Measurements from ENCODE around the gene TTC13. TPM values are rescaled to one million over a fixed set of nuclear protein-coding genes. Genes with fewer than 3 reads are reported as not detected.

TTC13 gene
- total and polyA plus RNA-seq, 11 donors, result 3.7 to 9.6 (median 6.9) TPM

DNA sequence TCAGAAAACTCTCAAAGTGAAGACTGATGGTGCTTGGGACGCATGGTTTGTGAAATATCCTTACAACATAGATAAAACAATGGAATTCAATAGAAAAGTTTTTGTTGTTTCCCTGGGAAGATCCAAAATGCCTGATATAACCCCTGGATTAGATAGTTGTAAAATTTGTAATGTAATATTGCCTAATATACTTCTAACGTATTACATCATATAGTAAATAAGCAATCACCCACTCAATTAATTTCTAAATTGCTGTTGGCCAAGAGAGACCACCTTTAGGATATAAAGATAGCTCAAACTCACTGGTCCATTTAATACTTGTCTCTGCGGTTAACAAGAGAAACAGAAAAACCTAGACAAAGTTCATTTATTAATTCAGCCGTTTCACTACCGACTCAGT is 42.2 kb downstream of the TTC13 start:
- H3K9me3 ChIP-seq, result no peaks in the 10 kb centered on the region
- no peak for TF ChIP-seq POLR2A (IDR thresholded peaks at IDR 0.05)
- TF ChIP-seq, protein P1, sequence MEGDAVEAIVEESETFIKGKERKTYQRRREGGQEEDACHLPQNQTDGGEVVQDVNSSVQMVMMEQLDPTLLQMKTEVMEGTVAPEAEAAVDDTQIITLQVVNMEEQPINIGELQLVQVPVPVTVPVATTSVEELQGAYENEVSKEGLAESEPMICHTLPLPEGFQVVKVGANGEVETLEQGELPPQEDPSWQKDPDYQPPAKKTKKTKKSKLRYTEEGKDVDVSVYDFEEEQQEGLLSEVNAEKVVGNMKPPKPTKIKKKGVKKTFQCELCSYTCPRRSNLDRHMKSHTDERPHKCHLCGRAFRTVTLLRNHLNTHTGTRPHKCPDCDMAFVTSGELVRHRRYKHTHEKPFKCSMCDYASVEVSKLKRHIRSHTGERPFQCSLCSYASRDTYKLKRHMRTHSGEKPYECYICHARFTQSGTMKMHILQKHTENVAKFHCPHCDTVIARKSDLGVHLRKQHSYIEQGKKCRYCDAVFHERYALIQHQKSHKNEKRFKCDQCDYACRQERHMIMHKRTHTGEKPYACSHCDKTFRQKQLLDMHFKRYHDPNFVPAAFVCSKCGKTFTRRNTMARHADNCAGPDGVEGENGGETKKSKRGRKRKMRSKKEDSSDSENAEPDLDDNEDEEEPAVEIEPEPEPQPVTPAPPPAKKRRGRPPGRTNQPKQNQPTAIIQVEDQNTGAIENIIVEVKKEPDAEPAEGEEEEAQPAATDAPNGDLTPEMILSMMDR (IDR thresholded peaks at IDR 0.05), result no peak
- peaks cover 0 to 57% (median 18%) of the 10 kb centered on the region in 9 donors for H3K36me3 ChIP-seq
- no peak for ATAC-seq
- 78 to 96% (median 92%) methylated on average over 5 of the region's 5 CpGs for WGBS, 4 donors
- no peaks in the 10 kb centered on the region for H3K4me1 ChIP-seq
- H3K27ac ChIP-seq, result no peak overlapping the region
- no peak for DNase-seq
- intact Hi-C loops (cut with DNase I), result no loop called here
- H3K27me3 ChIP-seq, result no peaks in the 10 kb centered on the region
- H3K4me3 ChIP-seq, result no peak overlapping the region

DNA sequence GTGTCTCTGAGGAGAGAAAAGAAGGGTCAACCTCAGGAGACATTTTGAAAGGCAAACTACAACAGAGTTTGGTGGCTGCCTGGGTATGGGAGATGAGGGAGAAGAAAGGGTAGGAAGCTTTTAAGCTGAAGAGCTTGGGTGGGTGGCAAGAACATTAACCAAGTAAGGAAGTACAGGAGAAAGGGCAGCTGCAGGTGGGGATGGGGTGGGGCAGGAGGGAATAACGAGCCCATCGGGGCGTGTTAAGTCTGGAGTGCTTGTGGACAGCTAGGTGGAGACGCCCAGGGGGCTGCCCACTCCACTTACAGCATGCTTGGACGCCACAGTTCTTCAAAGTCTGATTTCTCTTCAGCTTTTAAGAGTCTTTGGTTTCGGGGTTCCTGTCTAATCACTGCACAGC is 42.8 kb downstream of the TTC13 start:
- DNase-seq, result no peak
- TF ChIP-seq, protein P1 (IDR thresholded peaks at IDR 0.05), result no peak
- no peak for TF ChIP-seq POLR2A (IDR thresholded peaks at IDR 0.05)
- H3K4me1 ChIP-seq, result no peaks in the 10 kb centered on the region
- WGBS, 4 donors, result 91 to 98% (median 96%) methylated on average over 6 of the region's 6 CpGs
- no peak for ATAC-seq
- H3K27ac ChIP-seq, result no peak overlapping the region
- H3K27me3 ChIP-seq, result no peaks in the 10 kb centered on the region
- H3K9me3 ChIP-seq, result no peaks in the 10 kb centered on the region
- H3K36me3 ChIP-seq, result peaks cover 0 to 63% (median 24%) of the 10 kb centered on the region in 9 donors
- H3K4me3 ChIP-seq, result no peak overlapping the region
- intact Hi-C loops (cut with DNase I), result no loop called here

DNA sequence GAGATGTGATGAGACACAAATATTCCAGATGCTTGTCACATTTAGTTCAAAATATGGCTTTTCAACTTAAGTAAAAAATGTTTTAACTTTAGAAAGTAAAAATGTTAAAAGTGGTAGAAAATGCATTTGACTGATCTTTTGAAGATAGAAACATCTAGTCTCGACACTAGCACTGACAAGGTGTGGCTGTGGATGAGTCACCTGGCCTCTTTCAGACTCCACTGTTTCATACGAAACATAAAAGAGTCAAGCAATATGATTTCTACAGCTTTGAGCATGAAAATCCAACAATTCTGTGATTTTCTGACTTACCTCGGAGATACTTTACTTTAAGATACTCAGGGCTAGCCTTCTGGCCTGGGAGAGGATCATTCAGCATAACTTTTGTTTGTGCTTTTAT is 47.7 kb downstream of the TTC13 start:
- TF ChIP-seq, protein P1 (IDR thresholded peaks at IDR 0.05), result no peak
- no peak for TF ChIP-seq POLR2A (IDR thresholded peaks at IDR 0.05)
- Histone ChIP-seq H3K4me1 (no peaks in the 10 kb centered on the region), H3K4me3 (no peak overlapping the region), H3K9me3 (no peaks in the 10 kb centered on the region), H3K27ac (no peak overlapping the region), H3K27me3 (no peaks in the 10 kb centered on the region), H3K36me3 (peaks cover 0 to 93% (median 67%) of the 10 kb centered on the region in 9 donors)
- DNase-seq, result no peak
- 88 to 95% (median 93%) methylated on average over 3 of the region's 3 CpGs for WGBS, 4 donors
- ATAC-seq, result no peak
- intact Hi-C loops (cut with DNase I), result no loop called here

DNA sequence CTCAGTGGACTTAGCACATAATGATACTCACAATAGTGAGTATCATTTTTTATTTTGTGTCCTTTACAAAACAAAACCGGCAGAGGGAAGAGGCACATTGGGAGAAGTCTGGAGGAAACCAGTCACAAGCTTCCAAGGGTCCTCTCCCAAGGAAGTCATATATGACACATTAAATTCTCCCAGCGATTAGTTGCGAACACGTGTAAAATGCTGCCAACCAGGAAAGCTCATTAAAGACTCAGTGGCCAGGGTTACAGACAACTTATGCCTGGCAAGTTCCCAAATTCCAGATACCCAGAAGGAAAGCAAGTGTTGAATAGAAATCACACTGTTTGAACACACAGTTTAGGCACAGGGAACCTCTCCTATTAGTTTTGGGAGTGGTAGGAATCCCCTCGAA is 52.5 kb downstream of the TTC13 start:
- peaks cover 0 to 98% (median 80%) of the 10 kb centered on the region in 9 donors for H3K36me3 ChIP-seq
- 68 to 96% (median 85%) methylated on average over 5 of the region's 5 CpGs for WGBS, 4 donors
- no peak for DNase-seq
- intact Hi-C loops (cut with DNase I), result no loop called here
- H3K9me3 ChIP-seq, result no peaks in the 10 kb centered on the region
- H3K4me1 ChIP-seq, result no peaks in the 10 kb centered on the region
- ATAC-seq, result no peak
- no peaks in the 10 kb centered on the region for H3K27me3 ChIP-seq
- no peak for TF ChIP-seq POLR2A (IDR thresholded peaks at IDR 0.05)
- TF ChIP-seq, protein P1 (IDR thresholded peaks at IDR 0.05), result no peak
- no peak overlapping the region for H3K27ac ChIP-seq
- no peak overlapping the region for H3K4me3 ChIP-seq
